AG04449 (cell line): ENCODE data around the gene EGR1.

Source experiments
- CTCF ChIA-PET: fragments of 350-600 bp; formaldehyde crosslinking; extraction: SDS; loops from one replicate; lab custom pipeline; 2021; ENCODE audit warnings: antibody characterized with exemption; lab: Yijun Ruan, JAX
- POLR2A ChIA-PET: fragments of 400-600, 350-600 bp; formaldehyde crosslinking; extraction: SDS; loops from one replicate; lab custom pipeline; 2020; ENCODE audit warnings: antibody characterized with exemption, inconsistent platforms; lab: Yijun Ruan, JAX
- DNase-seq: peaks from one replicate; pipeline ENCODE4 v3.0.0-alpha.2; 2010; ENCODE audit warnings: low read depth, low spot score
- H3K4me3 ChIP-seq: 2 replicates; pipeline ENCODE4 v1.5.1; 2011; ENCODE audit warnings: low read depth, mild to moderate bottlenecking, control low read depth, low read length
- CTCF ChIP-seq: IDR thresholded peaks from one replicate; pipeline ENCODE4 v1.5.1; 2011; ENCODE audit warnings: mild to moderate bottlenecking, moderate library complexity, low read length, control low read depth, inconsistent platforms; ENCODE audit not compliant: insufficient read depth; ENCODE audit errors: missing control alignments

Gene EGR1

GRCh38 chr5:138488481-138488945 lies 23.2 kb downstream of the EGR1 start:
- TF ChIP-seq CTCF, result no peak
- DNase-seq, result no peak
- ChIA-PET CTCF (no interaction called here), POLR2A (no interaction called here)
- H3K4me3 ChIP-seq, result no peak overlapping the region

- ChIA-PET CTCF (interaction anchor here (1.0 to 2.8 kb wide), 6 partner anchors 8 to 40 kb away, joined by 3 to 19 read pairs (median 6); partner anchors contain the start of gene EGR1), POLR2A (interaction anchor here (2.0 kb wide), 1 partner anchor 25 kb away, joined by 11 read pairs; the partner anchor contains the start of gene EGR1)
- DNase-seq, result no peak
- no peak overlapping the region for H3K4me3 ChIP-seq
- TF ChIP-seq CTCF, result no peak
Measured at GRCh38 chr5:138489683-138490061, 24.4 kb downstream of the EGR1 start.

GRCh38 chr5:138490648-138491283 lies 25.5 kb downstream of the EGR1 start:
- POLR2A ChIA-PET, result interaction anchor here (2.0 kb wide), 1 partner anchor 26 kb away, joined by 11 read pairs; the partner anchor contains the start of gene EGR1
- CTCF ChIA-PET, result interaction anchor here (0.5 to 2.8 kb wide), 5 partner anchors 9 to 41 kb away, joined by 3 to 19 read pairs (median 5); partner anchors contain the start of gene EGR1
- no peak for TF ChIP-seq CTCF
- no peak overlapping the region for H3K4me3 ChIP-seq
- no peak for DNase-seq

GRCh38 chr5:138491284-138491648 lies 26.0 kb downstream of the EGR1 start:
- peak overlapping the region; percentile 62 for H3K4me3 ChIP-seq
- TF ChIP-seq CTCF, result no peak
- ChIA-PET CTCF (interaction anchor here (0.5 to 2.8 kb wide), 3 partner anchors 9 to 27 kb away, joined by 3 to 19 read pairs (median 5); partner anchors contain the start of gene EGR1), POLR2A (no interaction called here)
- no peak for DNase-seq

GRCh38 chr5:138491669-138492559 lies 26.6 kb downstream of the EGR1 start:
- DNase-seq, result no peak
- POLR2A ChIA-PET, result interaction anchor here (1.3 kb wide), 1 partner anchor 27 kb away, joined by 12 read pairs; the partner anchor contains the start of gene EGR1

More at GRCh38 chr5:138491669-138492559, 26.6 kb downstream of the EGR1 start:
- CTCF ChIA-PET, result interaction anchor here (1.1 to 5.4 kb wide), 6 partner anchors 11 to 52 kb away, joined by 3 to 42 read pairs (median 13); partner anchors contain the start of genes EGR1 and ETF1
- TF ChIP-seq CTCF, result no peak
- H3K4me3 ChIP-seq, result peak overlapping the region; percentile 62
